Measurements from ENCODE around the gene PRR18.

The PRR18 gene

GRCh38 chr6:166342349-166343149 is 34.4 kb upstream of the PRR18 start, which contains the start of gene SFT2D1:
TSS of gene SFT2D1 (minus strand) at chr6:166342545. CDS start at chr6:166342481, 64 bp downstream.
- Mint-ChIP-seq H3K9me3 (no peaks in the 10 kb centered on the region), H3K27ac (peak within 1 kb of the TSS; percentile 94), H3K4me3 (peak within 1 kb of the TSS; percentile 92), H3K27me3 (no peaks in the 10 kb centered on the region), H3K36me3 (ENCODE audit: low read depth) (peaks cover 12% of the 10 kb centered on the region), H3K4me1 (ENCODE audit: low read depth) (peaks cover 27% of the 10 kb centered on the region)
- intact Hi-C loops (cut with micrococcal nuclease): loop anchor here (1.0 to 2.0 kb wide), 2 partner anchors 39 to 84 kb away; no protein-coding TSS in a partner anchor

GRCh38 chr6:166341977-166342348 is 33.8 kb upstream of the PRR18 start:
- intact Hi-C loops (cut with micrococcal nuclease): loop anchor here (1.0 to 2.0 kb wide), 2 partner anchors 39 to 83 kb away; no protein-coding TSS in a partner anchor
- peak overlapping the region; percentile 94 for H3K27ac Mint-ChIP-seq
- H3K27me3 Mint-ChIP-seq: no peaks in the 10 kb centered on the region
- peak overlapping the region; percentile 92 for H3K4me3 Mint-ChIP-seq
- no peaks in the 10 kb centered on the region for H3K9me3 Mint-ChIP-seq
- H3K4me1 Mint-ChIP-seq (ENCODE audit: low read depth): peaks cover 26% of the 10 kb centered on the region
- peaks cover 12% of the 10 kb centered on the region for H3K36me3 Mint-ChIP-seq (ENCODE audit: low read depth)

- Mint-ChIP-seq H3K36me3 (ENCODE audit: low read depth) (peaks cover 12% of the 10 kb centered on the region), H3K27me3 (no peaks in the 10 kb centered on the region), H3K4me1 (ENCODE audit: low read depth) (peaks cover 21% of the 10 kb centered on the region), H3K27ac (peak overlapping the region; percentile 94), H3K4me3 (peak overlapping the region; percentile 92), H3K9me3 (no peaks in the 10 kb centered on the region)
- intact Hi-C loops (cut with micrococcal nuclease): no loop called here
Measured at GRCh38 chr6:166341464-166341863, 33.3 kb upstream of the PRR18 start.

- Mint-ChIP-seq H3K4me1 (ENCODE audit: low read depth) (peaks cover 20% of the 10 kb centered on the region), H3K4me3 (no peak overlapping the region), H3K27ac (no peak overlapping the region), H3K9me3 (no peaks in the 10 kb centered on the region), H3K27me3 (no peaks in the 10 kb centered on the region), H3K36me3 (ENCODE audit: low read depth) (peaks cover 14% of the 10 kb centered on the region)
- intact Hi-C loops (cut with micrococcal nuclease): no loop called here
Measured at GRCh38 chr6:166338854-166339253, 30.7 kb upstream of the PRR18 start.

GRCh38 chr6:166336847-166337246 is 28.7 kb upstream of the PRR18 start:
- Mint-ChIP-seq H3K4me3 (no peak overlapping the region), H3K36me3 (ENCODE audit: low read depth) (peaks cover 22% of the 10 kb centered on the region), H3K27me3 (no peaks in the 10 kb centered on the region)

GRCh38 chr6:166335378-166336302 is 27.4 kb upstream of the PRR18 start:
- Mint-ChIP-seq H3K9me3 (no peaks in the 10 kb centered on the region), H3K27me3 (no peaks in the 10 kb centered on the region), H3K4me1 (ENCODE audit: low read depth) (peaks cover 43% of the 10 kb centered on the region), H3K27ac (no peak overlapping the region), H3K4me3 (no peak overlapping the region), H3K36me3 (ENCODE audit: low read depth) (peaks cover 23% of the 10 kb centered on the region)
- intact Hi-C loops (cut with micrococcal nuclease): no loop called here

More at GRCh38 chr6:166336847-166337246, 28.7 kb upstream of the PRR18 start:
- Mint-ChIP-seq H3K9me3 (no peaks in the 10 kb centered on the region), H3K4me1 (ENCODE audit: low read depth) (peaks cover 40% of the 10 kb centered on the region), H3K27ac (no peak overlapping the region)
- intact Hi-C loops (cut with micrococcal nuclease): no loop called here

- intact Hi-C loops (cut with micrococcal nuclease): no loop called here
- Mint-ChIP-seq H3K9me3 (no peaks in the 10 kb centered on the region), H3K36me3 (ENCODE audit: low read depth) (peaks cover 25% of the 10 kb centered on the region), H3K4me3 (no peak overlapping the region), H3K27ac (no peak overlapping the region), H3K4me1 (ENCODE audit: low read depth) (peaks cover 45% of the 10 kb centered on the region), H3K27me3 (no peaks in the 10 kb centered on the region)
Measured at GRCh38 chr6:166334878-166335277, 26.7 kb upstream of the PRR18 start.

GRCh38 chr6:166333172-166333995 is 25.2 kb upstream of the PRR18 start:
- Mint-ChIP-seq H3K27ac (peak overlapping the region; percentile 51), H3K36me3 (ENCODE audit: low read depth) (peaks cover 34% of the 10 kb centered on the region), H3K27me3 (no peaks in the 10 kb centered on the region), H3K9me3 (no peaks in the 10 kb centered on the region), H3K4me1 (ENCODE audit: low read depth) (peaks cover 45% of the 10 kb centered on the region), H3K4me3 (no peak overlapping the region)
- intact Hi-C loops (cut with micrococcal nuclease): no loop called here

- peak overlapping the region; percentile 11 for H3K27ac Mint-ChIP-seq
Measured at GRCh38 chr6:166331503-166332415, 23.6 kb upstream of the PRR18 start.

GRCh38 chr6:166330612-166331011 is 22.4 kb upstream of the PRR18 start:
- H3K9me3 Mint-ChIP-seq: no peaks in the 10 kb centered on the region
- peaks cover 45% of the 10 kb centered on the region for H3K4me1 Mint-ChIP-seq (ENCODE audit: low read depth)
- intact Hi-C loops (cut with micrococcal nuclease): no loop called here
- H3K36me3 Mint-ChIP-seq (ENCODE audit: low read depth): peaks cover 57% of the 10 kb centered on the region
- H3K4me3 Mint-ChIP-seq: no peak overlapping the region
- no peaks in the 10 kb centered on the region for H3K27me3 Mint-ChIP-seq
- no peak overlapping the region for H3K27ac Mint-ChIP-seq

More at GRCh38 chr6:166331503-166332415, 23.6 kb upstream of the PRR18 start:
- no peaks in the 10 kb centered on the region for H3K27me3 Mint-ChIP-seq
- peaks cover 47% of the 10 kb centered on the region for H3K36me3 Mint-ChIP-seq (ENCODE audit: low read depth)
- no peaks in the 10 kb centered on the region for H3K9me3 Mint-ChIP-seq
- intact Hi-C loops (cut with micrococcal nuclease): no loop called here
- H3K4me3 Mint-ChIP-seq: no peak overlapping the region
- peaks cover 40% of the 10 kb centered on the region for H3K4me1 Mint-ChIP-seq (ENCODE audit: low read depth)

- H3K4me3 Mint-ChIP-seq: no peak overlapping the region
- H3K27ac Mint-ChIP-seq: no peak overlapping the region
Measured at GRCh38 chr6:166325383-166326042, 17.3 kb upstream of the PRR18 start.

GRCh38 chr6:166323395-166323794 is 15.2 kb upstream of the PRR18 start:
- intact Hi-C loops (cut with micrococcal nuclease): no loop called here
- Mint-ChIP-seq H3K4me3 (no peak overlapping the region), H3K27ac (no peak overlapping the region), H3K36me3 (ENCODE audit: low read depth) (peaks cover 84% of the 10 kb centered on the region), H3K9me3 (no peaks in the 10 kb centered on the region), H3K4me1 (ENCODE audit: low read depth) (peaks cover 13% of the 10 kb centered on the region), H3K27me3 (no peaks in the 10 kb centered on the region)

More at GRCh38 chr6:166325383-166326042, 17.3 kb upstream of the PRR18 start:
- intact Hi-C loops (cut with micrococcal nuclease): loop anchor here (5.0 kb wide), 1 partner anchor 42 kb away; no protein-coding TSS in a partner anchor
- H3K9me3 Mint-ChIP-seq: no peaks in the 10 kb centered on the region
- H3K27me3 Mint-ChIP-seq: no peaks in the 10 kb centered on the region
- H3K36me3 Mint-ChIP-seq (ENCODE audit: low read depth): peaks cover 81% of the 10 kb centered on the region
- H3K4me1 Mint-ChIP-seq (ENCODE audit: low read depth): peaks cover 9% of the 10 kb centered on the region

All from dendritic cell treated with granulocyte-macrophage colony-stimulating factor and Interleukin-4, amounts not matched to agents 40 ng/mL and 50 ng/mL, for 4 days (primary cell).